Uterus (tissue), 4 donors: ENCODE data around the gene VPS9D1. TPM values are rescaled to one million over a fixed set of nuclear protein-coding genes. Genes with fewer than 3 reads are reported as not detected.

Experiments used
- DNase-seq, 2 donors: peaks; one replicate each; pipeline ENCODE4 v3.0.0-alpha.2; 2019 to 2020
- H3K27ac ChIP-seq, 2 donors: fragments of 200-600 bp; sonication (generic); 1 replicate in 1 of 2; 2 replicates in 1 of 2; pipeline ENCODE4 v1.5.1; 2016 to 2018
- H3K27me3 ChIP-seq, 2 donors: fragments of 200-600 bp; sonication (generic); one replicate each; pipeline ENCODE4 v1.5.1; 2018 to 2019; ENCODE audit warnings: control low read depth in 1 of 2
- H3K36me3 ChIP-seq, 2 donors: fragments of 200-600 bp; sonication (generic); one replicate each; pipeline ENCODE4 v1.5.1; 2019; ENCODE audit warnings: control low read depth in 1 of 2
- H3K4me1 ChIP-seq, 2 donors: fragments of 200-600 bp; sonication (generic); one replicate each; pipeline ENCODE4 v1.5.1; 2018 to 2019; ENCODE audit warnings: control low read depth in 1 of 2
- H3K4me3 ChIP-seq, 2 donors: fragments of 200-600 bp; sonication (generic); 1 replicate in 1 of 2; 2 replicates in 1 of 2; pipeline ENCODE4 v1.5.1; 2018 to 2019; ENCODE audit warnings: mild to moderate bottlenecking in 1 of 2
- H3K9me3 ChIP-seq, 2 donors: fragments of 200-600 bp; sonication (generic); one replicate each; pipeline ENCODE4 v1.5.1; 2019; ENCODE audit warnings: control low read depth in 1 of 2
- POLR2A ChIP-seq, 2 donors: fragments of 450-650 bp; IDR thresholded peaks; one replicate each; pipeline ENCODE4 v1.6.1; 2016; ENCODE audit warnings: antibody characterized with exemption in 2 of 2, mild to moderate bottlenecking in 1 of 2, moderate library complexity in 1 of 2
- intact Hi-C: fragments of 100-400 bp; cut with DNase I; formaldehyde crosslinking; loops from one replicate; pipeline ENCODE4 v1.15.1; 2023; ENCODE audit warnings: low total_unique reads
- total RNA-seq, 4 donors: library from RNA; depleted of rRNA in 3 of 4; stranded (reverse); fragments of >200 nt in 3 of 4; gene quantifications; one replicate each; pipeline versions ENCODE4 v1.1.0 to v1.2.4, GENCODE V29; 2014 to 2023
- TF ChIP-seq, protein P1 (sequence below), 4 experiments: fragments of 200-600 bp in 2 of 4; fragments of 450-650 bp in 2 of 4; sonication (generic) in 2 of 4; IDR thresholded peaks; one replicate each; pipeline ENCODE4 v1.5.1; 2016 to 2019; ENCODE audit warnings: antibody characterized with exemption in 4 of 4, mild to moderate bottlenecking in 2 of 4, moderate library complexity in 1 of 4
- donor health status: DM: yes; HTN: yes; CAD: no.

Gene VPS9D1
- total RNA-seq, 4 donors from 2014 or later: 0.26 to 20.6 (median 8.7) TPM

GRCh38 chr16:89722392-89723278 is 1.9 kb upstream of the VPS9D1 start:
- intact Hi-C loops: no loop called here
- H3K27ac ChIP-seq: peak overlapping the region; percentile 91 to 92
- peak; percentile 43 to 66 for DNase-seq
- H3K4me1 ChIP-seq: peaks cover 0 to 6% of the 10 kb centered on the region in 2 donors
- no peaks in the 10 kb centered on the region for H3K9me3 ChIP-seq
- H3K4me3 ChIP-seq: peak overlapping the region; percentile 52 to 68
- H3K27me3 ChIP-seq: no peaks in the 10 kb centered on the region
- no peaks in the 10 kb centered on the region for H3K36me3 ChIP-seq
- no peak for TF ChIP-seq POLR2A (IDR thresholded peaks at IDR 0.05)
- TF ChIP-seq, protein P1, sequence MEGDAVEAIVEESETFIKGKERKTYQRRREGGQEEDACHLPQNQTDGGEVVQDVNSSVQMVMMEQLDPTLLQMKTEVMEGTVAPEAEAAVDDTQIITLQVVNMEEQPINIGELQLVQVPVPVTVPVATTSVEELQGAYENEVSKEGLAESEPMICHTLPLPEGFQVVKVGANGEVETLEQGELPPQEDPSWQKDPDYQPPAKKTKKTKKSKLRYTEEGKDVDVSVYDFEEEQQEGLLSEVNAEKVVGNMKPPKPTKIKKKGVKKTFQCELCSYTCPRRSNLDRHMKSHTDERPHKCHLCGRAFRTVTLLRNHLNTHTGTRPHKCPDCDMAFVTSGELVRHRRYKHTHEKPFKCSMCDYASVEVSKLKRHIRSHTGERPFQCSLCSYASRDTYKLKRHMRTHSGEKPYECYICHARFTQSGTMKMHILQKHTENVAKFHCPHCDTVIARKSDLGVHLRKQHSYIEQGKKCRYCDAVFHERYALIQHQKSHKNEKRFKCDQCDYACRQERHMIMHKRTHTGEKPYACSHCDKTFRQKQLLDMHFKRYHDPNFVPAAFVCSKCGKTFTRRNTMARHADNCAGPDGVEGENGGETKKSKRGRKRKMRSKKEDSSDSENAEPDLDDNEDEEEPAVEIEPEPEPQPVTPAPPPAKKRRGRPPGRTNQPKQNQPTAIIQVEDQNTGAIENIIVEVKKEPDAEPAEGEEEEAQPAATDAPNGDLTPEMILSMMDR (IDR thresholded peaks at IDR 0.05): no peak

DNA sequence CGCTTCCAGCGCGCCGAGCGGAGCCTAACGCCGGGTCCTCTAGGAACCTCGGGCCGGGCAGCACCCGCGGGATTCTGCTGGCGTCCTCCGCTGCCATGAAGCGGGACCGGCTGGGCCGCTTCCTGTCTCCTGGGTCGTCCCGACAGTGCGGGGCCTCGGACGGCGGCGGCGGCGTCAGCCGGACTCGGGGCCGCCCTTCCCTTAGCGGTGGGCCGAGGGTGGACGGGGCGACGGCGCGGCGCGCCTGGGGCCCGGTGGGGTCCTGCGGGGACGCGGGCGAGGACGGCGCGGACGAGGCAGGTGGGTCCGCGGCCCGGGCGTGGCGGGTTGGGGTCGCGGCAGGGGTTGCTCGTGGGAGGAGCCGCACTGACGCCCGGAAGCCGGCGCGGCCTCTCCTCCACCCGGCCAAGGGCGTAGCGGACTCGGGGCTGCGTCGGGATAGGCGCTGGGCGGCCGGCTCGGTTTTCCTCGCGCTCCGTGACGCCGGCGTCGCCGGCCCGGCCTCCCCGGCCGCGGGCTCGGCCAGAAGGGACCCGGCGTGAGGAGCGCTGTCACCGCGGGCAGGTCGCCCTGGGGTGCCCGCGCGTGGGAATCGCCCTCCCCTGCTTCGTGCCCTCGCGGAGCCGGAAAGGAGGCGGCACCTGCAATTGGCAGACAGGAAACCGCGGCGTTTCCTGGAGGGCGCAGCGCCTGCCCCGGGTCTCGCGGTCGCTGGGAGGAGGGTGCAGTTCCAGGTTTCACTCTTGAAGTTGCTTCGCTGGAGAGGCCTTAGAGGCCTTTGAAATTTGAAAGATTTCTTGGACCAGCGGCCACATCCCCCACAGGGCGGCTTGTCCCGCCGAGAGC is 1.1 kb upstream of the VPS9D1 start:
- peaks cover 0 to 6% of the 10 kb centered on the region in 2 donors for H3K4me1 ChIP-seq
- peak in 1 of 2 donors; percentile 34 for DNase-seq
- H3K9me3 ChIP-seq: no peaks in the 10 kb centered on the region
- no peaks in the 10 kb centered on the region for H3K27me3 ChIP-seq
- TF ChIP-seq POLR2A (IDR thresholded peaks at IDR 0.05): peak in 1 of 2 donors; percentile 27
- TF ChIP-seq, protein P1 (IDR thresholded peaks at IDR 0.05): no peak
- H3K27ac ChIP-seq: peak overlapping the region; percentile 91 to 92
- intact Hi-C loops: no loop called here
- peak overlapping the region; percentile 52 to 68 for H3K4me3 ChIP-seq
- no peaks in the 10 kb centered on the region for H3K36me3 ChIP-seq

GRCh38 chr16:89720551-89720812 is 216 bp downstream of the VPS9D1 start:
- Histone ChIP-seq H3K4me1 (peaks cover 0 to 6% of the 10 kb centered on the region in 2 donors), H3K27ac (peak overlapping the region; percentile 91 to 92), H3K4me3 (peak overlapping the region; percentile 52 to 68), H3K27me3 (no peaks in the 10 kb centered on the region), H3K36me3 (no peaks in the 10 kb centered on the region), H3K9me3 (no peaks in the 10 kb centered on the region)
- no peak for DNase-seq
- TF ChIP-seq POLR2A (IDR thresholded peaks at IDR 0.05): no peak
- TF ChIP-seq, protein P1 (IDR thresholded peaks at IDR 0.05): peak in 1 of 4 experiments; percentile 13
- intact Hi-C loops: no loop called here

DNA sequence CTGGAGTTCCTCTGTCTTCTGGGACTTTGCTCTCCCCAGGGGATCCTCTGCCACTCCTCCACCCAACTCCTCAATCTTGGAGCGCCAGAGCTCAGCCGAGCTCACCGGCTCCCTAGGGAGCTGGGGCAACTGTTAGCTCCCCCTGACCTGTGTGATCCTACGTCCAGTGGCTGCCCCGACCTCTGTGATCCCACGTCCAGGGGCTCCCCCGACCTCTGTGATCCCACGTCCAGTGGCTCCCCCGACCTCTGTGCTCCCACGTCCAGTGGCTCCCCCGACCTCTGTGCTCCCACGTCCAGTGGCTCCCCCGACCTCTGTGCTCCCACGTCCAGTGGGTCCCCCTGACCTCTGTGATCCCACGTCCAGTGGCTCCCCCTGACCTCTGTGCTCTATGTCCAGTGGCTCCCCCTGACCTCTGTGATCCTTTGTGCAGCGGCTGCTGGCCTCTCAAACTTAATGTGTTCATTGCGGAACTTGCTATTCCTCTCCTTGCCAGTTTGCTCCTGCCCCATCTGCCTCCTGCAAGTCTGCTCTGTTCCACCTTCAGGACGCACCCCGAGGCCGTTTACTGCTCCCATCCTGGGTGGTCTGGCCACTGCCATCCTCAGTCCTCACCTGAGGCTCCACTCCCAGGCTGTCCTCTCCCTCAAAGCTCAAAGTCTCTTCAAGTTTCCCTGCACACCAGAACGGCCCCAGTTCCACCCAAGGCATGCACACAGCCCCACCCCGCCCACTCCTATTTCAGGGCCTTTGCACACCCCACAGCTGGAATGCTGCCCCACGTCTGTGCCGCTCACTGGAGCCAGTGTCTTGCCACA is 2.8 kb downstream of the VPS9D1 start:
- no peaks in the 10 kb centered on the region for H3K9me3 ChIP-seq

More for the DNA sequence above, 2.8 kb downstream of the VPS9D1 start:
- no peak for DNase-seq
- TF ChIP-seq, protein P1 (IDR thresholded peaks at IDR 0.05): no peak
- TF ChIP-seq POLR2A (IDR thresholded peaks at IDR 0.05): no peak
- intact Hi-C loops: no loop called here
- no peak overlapping the region for H3K27ac ChIP-seq
- H3K36me3 ChIP-seq: no peaks in the 10 kb centered on the region
- H3K27me3 ChIP-seq: no peaks in the 10 kb centered on the region
- peaks cover 0 to 6% of the 10 kb centered on the region in 2 donors for H3K4me1 ChIP-seq
- H3K4me3 ChIP-seq: no peak overlapping the region
